ENCODE measurements around the gene SLC6A16.
"Not testable (repeated sequence)": the region's sequence is repeated elsewhere in the genome, so short reads cannot be mapped to it uniquely, and the experiment has no call there.

SLC6A16 gene

DNA sequence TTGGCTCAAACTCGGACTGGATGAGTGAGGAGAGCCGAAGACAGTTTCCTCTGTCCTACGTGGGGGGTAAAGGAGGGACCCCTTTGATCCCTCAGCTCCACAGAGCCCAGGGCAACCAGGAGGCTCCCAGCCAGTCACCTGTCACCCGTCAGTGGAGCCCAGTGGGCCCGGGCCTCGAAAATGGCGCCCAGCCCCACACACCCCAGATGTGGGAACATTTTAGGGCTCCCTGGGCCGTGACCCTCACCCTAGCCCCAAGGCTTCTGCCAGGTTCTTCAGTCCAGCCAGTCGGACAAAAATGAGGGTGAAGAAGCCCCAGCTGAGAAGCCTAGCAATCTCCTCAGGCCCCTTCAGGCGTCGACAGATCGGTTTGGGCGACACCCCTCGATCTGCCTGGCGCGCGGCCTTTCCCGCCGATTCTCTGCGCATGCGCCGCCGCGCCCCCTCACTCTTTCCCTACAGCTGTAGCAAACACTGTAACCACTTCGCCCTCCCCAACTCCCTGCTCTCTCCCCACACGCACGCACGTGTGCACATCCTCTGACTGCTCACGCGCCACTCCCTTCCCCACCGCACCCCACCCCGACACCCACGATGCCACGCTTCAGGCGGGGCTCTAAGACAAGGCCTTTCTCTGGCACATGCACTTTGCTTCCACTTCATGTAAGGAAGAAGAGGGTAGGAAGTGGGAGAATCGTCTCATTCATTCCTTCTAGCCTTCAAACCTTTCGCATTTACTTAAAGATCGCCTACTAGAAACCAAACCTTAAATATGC is at the start of gene SLC6A16:
TSS of gene SLC6A16 (minus strand) at position 391 of the 776 bp plus-strand sequence. CDS start 13,844 bp downstream, outside the sequence.
- no peak for DNase-seq

DNA sequence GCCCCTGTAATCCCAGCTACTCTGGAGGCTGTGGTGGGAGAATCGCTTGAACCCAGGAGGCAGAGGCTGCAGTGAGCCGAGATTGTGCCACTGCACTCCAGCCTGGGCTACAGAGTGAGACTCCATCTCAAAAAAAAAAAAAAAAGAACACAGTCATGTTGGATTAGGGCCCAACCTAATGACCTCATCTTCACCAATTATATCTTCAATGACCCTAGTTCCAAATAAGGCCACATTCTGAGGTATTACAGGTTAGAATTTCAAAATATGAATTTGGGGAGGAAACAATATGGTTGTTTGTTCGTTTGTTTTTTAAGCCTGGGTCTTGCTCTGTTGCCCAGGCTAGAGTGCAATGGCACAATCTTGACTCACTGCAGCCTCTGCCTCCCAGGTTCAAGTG is 48.2 kb upstream of the SLC6A16 start:
- not testable (repeated sequence) for DNase-seq

- no peak for DNase-seq
These were observed 46.2 kb upstream of the SLC6A16 start for GRCh38 chr19:49371184-49371583.

DNA sequence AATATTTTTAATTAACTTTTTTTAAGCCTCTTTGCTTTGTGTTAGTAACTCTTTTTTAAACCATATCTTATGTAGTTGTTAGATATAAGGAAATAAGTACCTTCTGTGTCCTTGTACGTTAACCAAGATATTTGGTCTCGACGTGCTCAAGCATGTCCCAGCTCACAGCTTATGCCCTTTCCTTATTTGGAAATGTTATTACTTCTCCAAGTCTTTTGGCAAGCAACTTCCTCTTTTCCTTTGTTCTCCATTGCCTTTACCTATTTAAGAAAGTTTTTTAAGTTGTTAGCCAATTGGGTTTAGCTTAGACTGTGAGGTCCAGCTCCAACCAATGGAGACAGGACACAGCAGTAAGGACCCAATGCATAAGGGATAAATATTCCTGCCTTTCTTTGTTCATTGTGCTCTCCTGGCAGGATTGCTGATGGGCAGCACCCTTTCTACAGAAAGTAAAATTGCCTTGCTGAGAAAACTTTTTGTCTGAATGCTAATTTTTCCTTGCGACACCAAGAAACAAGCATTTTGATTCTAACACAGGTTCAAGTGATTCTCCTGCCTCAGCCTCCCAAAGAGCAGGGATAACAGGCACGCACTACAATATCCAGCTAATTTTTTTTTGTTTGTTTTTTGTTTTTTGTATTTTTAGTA is 43.8 kb upstream of the SLC6A16 start:
- peak; percentile 79 for DNase-seq

GRCh38 chr19:49366110-49366509 is 41.1 kb upstream of the SLC6A16 start:
- peak; percentile 60 for DNase-seq

DNA sequence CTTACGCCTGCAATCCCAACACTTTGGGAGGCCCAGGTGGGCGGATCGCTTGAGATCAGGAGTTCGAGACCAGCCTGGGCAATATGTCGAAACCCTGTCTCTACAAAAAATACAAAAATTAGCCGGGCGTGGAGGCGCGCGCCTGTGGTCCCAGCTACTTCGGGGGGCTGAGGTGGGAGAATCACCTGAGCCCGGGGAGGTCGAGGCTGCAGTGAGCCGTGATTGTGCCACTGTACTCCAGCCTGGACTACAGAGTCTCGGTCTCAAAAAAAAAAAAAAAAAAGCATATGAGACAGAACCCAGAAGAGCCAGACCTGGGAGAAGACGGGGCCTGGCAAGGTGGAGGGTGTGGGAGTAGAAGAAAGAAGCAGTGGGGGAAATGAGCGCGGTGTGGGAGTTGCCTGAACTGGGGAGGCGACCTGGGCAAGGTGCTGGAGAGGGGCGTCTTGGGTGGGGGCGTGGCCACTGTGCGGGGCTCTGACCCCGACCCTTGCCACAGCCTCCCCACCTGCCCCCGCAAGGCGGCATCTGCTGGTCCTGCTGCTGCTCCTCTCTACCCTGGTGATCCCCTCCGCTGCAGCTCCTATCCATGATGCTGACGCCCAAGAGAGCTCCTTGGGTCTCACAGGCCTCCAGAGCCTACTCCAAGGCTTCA is 39.2 kb upstream of the SLC6A16 start:
- DNase-seq, result no peak

- peak; percentile 99 for DNase-seq
These were observed 38.5 kb upstream of the SLC6A16 start, which contains the start of gene DKKL1 for GRCh38 chr19:49363268-49364082. Gene DKKL1, plus strand, starts transcription at chr19:49363877. Its CDS starts 122 bp downstream, at chr19:49363999.

DNA sequence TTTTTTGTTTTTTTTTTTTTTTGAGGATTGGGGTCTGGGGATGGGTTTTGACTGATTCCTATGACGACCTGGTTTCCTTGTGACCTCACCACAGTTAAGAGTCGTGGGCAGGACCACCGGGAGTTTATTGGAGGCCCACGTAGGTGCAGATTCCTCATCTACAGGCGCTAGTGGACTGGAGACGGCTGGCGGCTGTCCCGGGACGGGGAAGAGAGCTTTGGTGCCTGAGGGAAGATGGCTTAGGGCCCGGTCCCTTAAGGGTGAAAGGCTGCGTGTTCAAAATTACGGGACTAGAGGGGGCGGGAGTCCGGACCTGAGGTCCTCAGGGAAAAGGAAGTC is 37.9 kb upstream of the SLC6A16 start:
- DNase-seq, result no peak

DNA sequence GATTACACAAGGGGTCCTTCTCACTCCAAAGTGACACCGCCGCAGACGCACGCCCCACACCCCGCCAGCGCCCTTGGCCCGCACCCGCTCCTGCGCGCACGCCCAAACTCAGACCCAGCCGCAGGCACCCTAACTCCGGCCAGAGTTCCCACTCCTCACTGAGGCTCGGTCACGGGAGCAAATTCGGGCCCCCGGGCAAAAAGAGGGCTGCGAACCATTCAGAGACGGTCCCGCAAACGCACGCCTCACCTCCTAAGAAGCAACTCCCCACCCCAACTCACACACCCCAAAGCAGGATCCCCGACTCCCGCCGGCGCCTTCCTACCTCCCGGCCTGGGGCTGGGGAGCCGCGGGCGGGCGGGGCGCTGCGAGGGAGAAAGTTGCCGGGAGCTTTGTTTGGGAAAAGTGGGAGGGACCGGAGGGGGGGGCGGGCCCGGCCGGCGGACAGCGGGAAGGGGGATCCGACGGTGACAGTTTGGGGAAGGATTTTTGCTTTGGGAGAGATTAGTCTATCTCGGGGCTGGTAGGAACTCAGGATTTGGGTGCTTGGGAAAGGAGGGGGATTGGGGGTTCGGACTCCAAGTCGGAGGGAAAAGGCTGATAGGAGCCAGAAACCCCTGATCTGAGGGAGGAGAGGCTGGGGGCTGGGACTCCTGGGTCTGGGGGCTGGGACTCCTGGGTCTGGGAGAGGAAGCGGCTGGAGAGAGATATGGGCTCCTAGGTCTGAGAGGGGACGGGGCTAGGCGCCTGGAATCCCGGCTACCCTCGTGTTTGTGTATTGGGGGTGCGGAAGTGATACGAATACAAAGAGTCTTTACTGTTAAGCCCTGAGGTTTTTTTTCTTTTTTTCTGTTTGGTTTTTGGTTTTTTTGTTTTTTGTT is 37.3 kb upstream of the SLC6A16 start, which contains the start of gene TEAD2:
TSS of gene TEAD2 (minus strand) at position 369 of the 881 bp plus-strand sequence. CDS start 2,341 bp downstream, outside the sequence.
- no peak for DNase-seq

- no peak for DNase-seq
These were observed 36.6 kb upstream of the SLC6A16 start for GRCh38 chr19:49361438-49362047.

- DNase-seq, result no peak
These were observed 35.1 kb upstream of the SLC6A16 start for GRCh38 chr19:49359851-49360820.

DNA sequence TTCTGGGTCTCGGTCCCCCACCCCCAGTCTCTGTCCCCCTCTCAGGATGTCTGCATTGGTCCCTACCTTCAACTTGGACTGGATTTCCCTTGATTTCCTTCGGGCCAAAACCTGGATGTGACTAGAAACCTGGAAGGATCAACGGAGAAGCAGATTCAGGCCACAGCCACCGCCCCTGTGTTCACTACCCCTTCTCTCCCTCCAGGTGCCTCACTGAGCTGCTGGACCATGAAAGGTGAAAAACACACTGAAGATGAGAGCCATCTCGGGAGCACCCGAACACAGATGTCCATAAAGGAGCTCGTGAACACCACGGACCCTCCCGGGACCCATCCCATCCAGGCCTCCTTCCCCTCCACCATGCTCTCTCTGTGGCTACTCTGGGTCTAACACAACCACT is 32.2 kb upstream of the SLC6A16 start:
- DNase-seq, result no peak

DNA sequence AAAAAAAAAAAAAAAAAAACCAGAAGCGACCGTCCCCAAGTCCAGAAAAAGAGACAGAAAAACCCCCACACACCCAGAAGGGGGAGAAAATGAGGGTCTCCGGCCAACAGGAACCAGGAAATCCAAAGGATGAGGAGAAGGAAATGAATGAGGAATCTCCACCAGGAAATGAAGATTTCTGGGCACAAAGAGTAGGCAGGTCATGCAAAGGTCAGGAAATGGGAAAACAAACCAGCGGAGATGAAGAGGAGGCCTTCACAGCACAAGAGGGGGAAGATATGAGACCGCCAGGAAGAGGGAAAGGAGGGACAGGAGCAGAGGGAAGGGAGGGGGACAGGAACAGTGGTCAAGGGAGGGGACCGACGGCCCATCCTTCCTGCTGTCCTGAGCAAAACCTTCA is 31.4 kb upstream of the SLC6A16 start:
- no peak for DNase-seq

- peak; percentile 42 for DNase-seq
These were observed 30.9 kb upstream of the SLC6A16 start for GRCh38 chr19:49355909-49356353.

GRCh38 chr19:49349567-49349966 is 24.6 kb upstream of the SLC6A16 start:
- DNase-seq, result no peak

DNA sequence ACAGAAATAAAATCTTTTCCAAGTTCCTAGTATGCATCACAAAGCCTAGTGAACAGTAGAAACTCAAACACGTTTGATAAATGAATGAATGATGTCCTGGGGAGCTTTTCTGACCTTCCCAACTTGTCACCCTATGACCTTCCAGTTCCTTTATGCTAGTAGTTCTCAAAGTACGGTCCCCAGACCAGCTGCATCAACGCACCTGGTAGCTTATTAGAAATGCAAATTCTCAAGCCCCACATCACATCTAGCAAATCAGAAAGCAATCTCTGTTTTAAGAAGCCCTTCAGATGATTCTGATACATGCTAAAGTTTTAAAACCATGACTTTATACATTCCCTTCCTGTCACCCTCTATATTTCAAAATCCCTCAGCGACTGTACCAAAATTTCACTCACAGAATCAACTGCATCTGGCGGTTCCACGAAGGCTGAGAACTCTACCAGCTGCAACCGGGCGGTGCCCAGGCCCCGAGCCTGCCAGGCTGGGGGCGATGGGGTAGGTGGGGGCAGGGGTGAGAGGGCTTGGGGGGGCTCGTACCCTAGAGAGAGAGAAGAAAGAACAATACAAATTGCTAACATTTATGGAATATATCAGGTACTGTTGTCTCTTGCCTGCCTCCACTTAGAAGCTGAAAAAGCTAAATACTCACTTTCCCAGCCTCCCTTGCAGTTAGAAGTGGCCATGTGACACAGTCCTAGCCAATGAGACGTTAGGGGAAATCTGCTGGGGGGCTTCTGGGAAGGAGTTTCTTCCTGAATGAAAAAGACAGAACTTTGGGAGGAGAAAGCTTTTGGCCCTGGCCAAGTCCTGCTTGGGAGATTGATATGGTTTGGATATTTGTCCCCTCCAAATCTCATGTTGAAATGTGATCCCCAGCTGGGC is 23.6 kb upstream of the SLC6A16 start:
- no peak for DNase-seq

- peak; percentile 55 for DNase-seq
These were observed 22.8 kb upstream of the SLC6A16 start for GRCh38 chr19:49347835-49348234.

DNA sequence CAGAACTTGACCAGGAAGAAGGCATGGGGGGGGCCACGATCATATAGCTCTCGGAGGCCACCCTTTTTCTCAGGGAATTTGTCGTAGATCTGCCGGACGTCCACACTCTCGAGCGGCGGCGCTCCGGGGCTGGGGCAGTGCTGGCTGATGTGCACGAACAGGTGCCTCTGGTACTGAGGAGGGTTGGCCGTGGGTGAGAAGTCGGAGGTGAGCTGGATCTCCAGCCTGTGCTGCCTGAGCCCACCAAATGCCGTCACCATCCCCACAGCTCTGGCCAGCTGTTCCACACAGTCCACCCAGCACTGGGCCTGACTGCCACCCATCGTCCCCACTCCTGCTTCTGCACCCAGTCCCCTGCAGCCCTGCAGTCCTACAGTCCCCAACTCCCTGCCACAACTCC is 22.2 kb upstream of the SLC6A16 start:
- DNase-seq, result no peak

Measured in MV-4-11 (cell line).